ENCODE data around the gene IFI27L1.

- TF ChIP-seq, protein P1, sequence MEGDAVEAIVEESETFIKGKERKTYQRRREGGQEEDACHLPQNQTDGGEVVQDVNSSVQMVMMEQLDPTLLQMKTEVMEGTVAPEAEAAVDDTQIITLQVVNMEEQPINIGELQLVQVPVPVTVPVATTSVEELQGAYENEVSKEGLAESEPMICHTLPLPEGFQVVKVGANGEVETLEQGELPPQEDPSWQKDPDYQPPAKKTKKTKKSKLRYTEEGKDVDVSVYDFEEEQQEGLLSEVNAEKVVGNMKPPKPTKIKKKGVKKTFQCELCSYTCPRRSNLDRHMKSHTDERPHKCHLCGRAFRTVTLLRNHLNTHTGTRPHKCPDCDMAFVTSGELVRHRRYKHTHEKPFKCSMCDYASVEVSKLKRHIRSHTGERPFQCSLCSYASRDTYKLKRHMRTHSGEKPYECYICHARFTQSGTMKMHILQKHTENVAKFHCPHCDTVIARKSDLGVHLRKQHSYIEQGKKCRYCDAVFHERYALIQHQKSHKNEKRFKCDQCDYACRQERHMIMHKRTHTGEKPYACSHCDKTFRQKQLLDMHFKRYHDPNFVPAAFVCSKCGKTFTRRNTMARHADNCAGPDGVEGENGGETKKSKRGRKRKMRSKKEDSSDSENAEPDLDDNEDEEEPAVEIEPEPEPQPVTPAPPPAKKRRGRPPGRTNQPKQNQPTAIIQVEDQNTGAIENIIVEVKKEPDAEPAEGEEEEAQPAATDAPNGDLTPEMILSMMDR (IDR thresholded peaks at IDR 0.05), result no peak
- TF ChIP-seq POLR2A (IDR thresholded peaks at IDR 0.05), result no peak
These were observed 3.8 kb upstream of the IFI27L1 start for GRCh38 chr14:94077111-94077821.

Measured in breast epithelium (tissue), 3 donors.